ENCODE data around the gene PGAM5.

PGAM5 gene

DNA sequence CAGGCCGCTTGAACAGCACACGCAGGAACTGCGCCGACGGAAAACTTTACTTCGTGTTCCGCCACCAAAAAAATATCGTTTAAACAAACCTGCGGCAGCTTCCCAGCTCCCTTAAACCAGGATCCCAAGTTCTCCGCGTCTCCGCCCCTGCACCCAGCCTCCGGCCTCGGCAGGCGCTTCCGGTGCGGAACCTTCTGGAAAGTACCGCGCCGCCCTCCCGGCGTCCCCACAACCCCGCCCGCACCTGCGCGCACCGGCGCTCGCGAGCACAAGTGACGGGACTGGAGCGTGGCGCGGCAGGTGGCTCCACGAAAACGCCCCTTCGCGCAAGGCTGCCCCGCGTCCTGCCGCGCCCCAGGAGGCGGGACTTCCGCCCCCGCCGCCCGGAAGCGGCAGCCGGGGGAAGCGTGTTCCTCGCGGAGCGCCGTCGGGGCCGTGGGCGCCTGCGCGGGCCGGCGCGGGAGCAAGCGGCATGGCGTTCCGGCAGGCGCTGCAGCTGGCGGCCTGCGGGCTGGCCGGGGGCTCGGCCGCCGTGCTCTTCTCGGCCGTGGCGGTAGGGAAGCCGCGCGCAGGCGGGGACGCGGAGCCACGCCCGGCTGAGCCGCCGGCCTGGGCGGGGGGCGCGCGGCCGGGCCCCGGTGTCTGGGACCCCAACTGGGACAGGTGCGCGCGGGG, at the start of gene PGAM5:
Gene PGAM5, plus strand, starts transcription at position 438 of the 675 bp plus-strand sequence. Its CDS starts 35 bp downstream, at position 473.
- Histone ChIP-seq H3K27me3 (ENCODE audit: insufficient read depth, low read length, poor library complexity) (no peaks in the 10 kb centered on the region), H3K9ac (ENCODE audit: low read depth, low read length) (peak within 1 kb of the TSS; percentile 79), H4K20me1 (ENCODE audit: insufficient read depth, low read length) (peaks cover 27% of the 10 kb centered on the region; the same call in 1 of the 2 replicates), H2AFZ (ENCODE audit: low read depth, low read length) (peak within 1 kb of the TSS; percentile 76), H3K4me1 (ENCODE audit: insufficient read depth, low read length) (peaks cover 32% of the 10 kb centered on the region), H3K36me3 (ENCODE audit: insufficient read depth, low read length) (peaks cover 24% of the 10 kb centered on the region), H3K4me2 (ENCODE audit: insufficient read depth, low read length) (peak within 1 kb of the TSS; percentile 95), H3K9me3 (ENCODE audit: insufficient read depth, low read length, severe bottlenecking) (no peaks in the 10 kb centered on the region), H3K27ac (ENCODE audit: low read length) (peak within 1 kb of the TSS; percentile 80), H3K4me3 (ENCODE audit: low read depth in 1 of 2, low read length in 2 of 2) (peak within 1 kb of the TSS; percentile 85 to 94; a peak in 3 of 4 replicates), H3K79me2 (ENCODE audit: insufficient read depth, low read length) (peaks cover 54% of the 10 kb centered on the region)
- DNase-seq, result peak; percentile 86
- TF ChIP-seq, protein P1, sequence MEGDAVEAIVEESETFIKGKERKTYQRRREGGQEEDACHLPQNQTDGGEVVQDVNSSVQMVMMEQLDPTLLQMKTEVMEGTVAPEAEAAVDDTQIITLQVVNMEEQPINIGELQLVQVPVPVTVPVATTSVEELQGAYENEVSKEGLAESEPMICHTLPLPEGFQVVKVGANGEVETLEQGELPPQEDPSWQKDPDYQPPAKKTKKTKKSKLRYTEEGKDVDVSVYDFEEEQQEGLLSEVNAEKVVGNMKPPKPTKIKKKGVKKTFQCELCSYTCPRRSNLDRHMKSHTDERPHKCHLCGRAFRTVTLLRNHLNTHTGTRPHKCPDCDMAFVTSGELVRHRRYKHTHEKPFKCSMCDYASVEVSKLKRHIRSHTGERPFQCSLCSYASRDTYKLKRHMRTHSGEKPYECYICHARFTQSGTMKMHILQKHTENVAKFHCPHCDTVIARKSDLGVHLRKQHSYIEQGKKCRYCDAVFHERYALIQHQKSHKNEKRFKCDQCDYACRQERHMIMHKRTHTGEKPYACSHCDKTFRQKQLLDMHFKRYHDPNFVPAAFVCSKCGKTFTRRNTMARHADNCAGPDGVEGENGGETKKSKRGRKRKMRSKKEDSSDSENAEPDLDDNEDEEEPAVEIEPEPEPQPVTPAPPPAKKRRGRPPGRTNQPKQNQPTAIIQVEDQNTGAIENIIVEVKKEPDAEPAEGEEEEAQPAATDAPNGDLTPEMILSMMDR (IDR thresholded peaks at IDR 0.05; ENCODE audit: borderline replicate concordance, extremely low read depth, low read length, poor library complexity, severe bottlenecking), result no peak
- TF ChIP-seq EZH2 (IDR thresholded peaks at IDR 0.05; ENCODE audit: borderline replicate concordance, low read depth, low read length, severe bottlenecking), result no peak
- peak; percentile 90 for ATAC-seq (ENCODE audit: insufficient read depth, low read depth)

DNA sequence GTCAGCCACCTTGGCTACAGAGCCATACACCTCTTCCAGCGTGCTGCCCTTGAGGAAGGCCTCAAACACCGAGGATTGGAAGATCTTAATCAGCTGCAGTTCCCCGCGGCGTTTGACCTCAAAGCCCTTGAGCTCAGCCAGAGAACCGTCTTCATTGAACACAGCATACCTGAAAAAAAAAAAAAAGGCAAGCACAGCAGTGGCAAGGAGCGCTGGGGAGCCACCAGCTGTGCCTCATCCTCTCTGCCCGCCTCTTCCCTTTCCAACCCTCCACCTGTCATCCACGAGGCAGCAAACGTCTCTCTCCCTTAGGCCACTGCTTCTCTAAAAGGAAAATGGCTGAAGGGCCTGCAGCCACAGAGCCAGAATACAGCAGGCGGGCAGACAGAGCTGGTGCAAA, 49.6 kb upstream of the PGAM5 start:
- Histone ChIP-seq H3K9ac (ENCODE audit: low read depth, low read length) (no peak overlapping the region), H3K4me1 (ENCODE audit: insufficient read depth, low read length) (peaks cover 42% of the 10 kb centered on the region), H3K27me3 (ENCODE audit: insufficient read depth, low read length, poor library complexity) (no peaks in the 10 kb centered on the region), H3K4me2 (ENCODE audit: insufficient read depth, low read length) (no peak overlapping the region), H4K20me1 (ENCODE audit: insufficient read depth, low read length) (peaks cover 38% of the 10 kb centered on the region), H3K4me3 (ENCODE audit: low read depth in 1 of 2, low read length in 2 of 2) (no peak overlapping the region), H3K27ac (ENCODE audit: low read length) (peak overlapping the region; percentile 86; the same call in 1 of the 2 replicates), H3K9me3 (ENCODE audit: insufficient read depth, low read length, severe bottlenecking) (no peaks in the 10 kb centered on the region), H2AFZ (ENCODE audit: low read depth, low read length) (no peak overlapping the region), H3K36me3 (ENCODE audit: insufficient read depth, low read length) (peaks cover 100% of the 10 kb centered on the region), H3K79me2 (ENCODE audit: insufficient read depth, low read length) (peaks cover 16% of the 10 kb centered on the region; the same call in 1 of the 2 replicates)
- TF ChIP-seq, protein P1 (IDR thresholded peaks at IDR 0.05; ENCODE audit: borderline replicate concordance, extremely low read depth, low read length, poor library complexity, severe bottlenecking), result no peak
- no peak for TF ChIP-seq EZH2 (IDR thresholded peaks at IDR 0.05; ENCODE audit: borderline replicate concordance, low read depth, low read length, severe bottlenecking)
- ATAC-seq (ENCODE audit: insufficient read depth, low read depth), result no peak
- DNase-seq, result no peak

GRCh38 chr12:132661972-132662371, 48.7 kb upstream of the PGAM5 start:
- Histone ChIP-seq H3K9me3 (ENCODE audit: insufficient read depth, low read length, severe bottlenecking) (no peaks in the 10 kb centered on the region), H3K27ac (ENCODE audit: low read length) (peak overlapping the region; percentile 86), H3K27me3 (ENCODE audit: insufficient read depth, low read length, poor library complexity) (no peaks in the 10 kb centered on the region), H3K79me2 (ENCODE audit: insufficient read depth, low read length) (peaks cover 26% of the 10 kb centered on the region; the same call in 1 of the 2 replicates), H3K9ac (ENCODE audit: low read depth, low read length) (no peak overlapping the region), H3K4me3 (ENCODE audit: low read depth in 1 of 2, low read length in 2 of 2) (no peak overlapping the region), H2AFZ (ENCODE audit: low read depth, low read length) (no peak overlapping the region), H3K36me3 (ENCODE audit: insufficient read depth, low read length) (peaks cover 100% of the 10 kb centered on the region), H3K4me1 (ENCODE audit: insufficient read depth, low read length) (peaks cover 52% of the 10 kb centered on the region), H4K20me1 (ENCODE audit: insufficient read depth, low read length) (peaks cover 45% of the 10 kb centered on the region), H3K4me2 (ENCODE audit: insufficient read depth, low read length) (no peak overlapping the region)
- DNase-seq, result no peak
- TF ChIP-seq EZH2 (IDR thresholded peaks at IDR 0.05; ENCODE audit: borderline replicate concordance, low read depth, low read length, severe bottlenecking), result no peak
- TF ChIP-seq, protein P1 (IDR thresholded peaks at IDR 0.05; ENCODE audit: borderline replicate concordance, extremely low read depth, low read length, poor library complexity, severe bottlenecking), result no peak
- no peak for ATAC-seq (ENCODE audit: insufficient read depth, low read depth)
